Hematopoietic multipotent progenitor cell (in vitro differentiated cells): ENCODE results near the gene EMSY. TPM values are rescaled to one million over a fixed set of nuclear protein-coding genes. Genes with fewer than 3 reads are reported as not detected.

Source experiments
- DNase-seq, 3 donors: peaks; one replicate each; pipeline ENCODE4 v3.0.0-alpha.2; 2011 to 2015; ENCODE audit warnings: low read depth in 2 of 3, low spot score in 2 of 3
- total RNA-seq: library from RNA; depleted of rRNA; stranded (reverse); fragments of >200 nt; gene quantifications from one replicate; pipeline ENCODE4 v1.2.3, GENCODE V29; 2012

Gene EMSY
- total RNA-seq, 1 donor = 27.7 TPM

DNA sequence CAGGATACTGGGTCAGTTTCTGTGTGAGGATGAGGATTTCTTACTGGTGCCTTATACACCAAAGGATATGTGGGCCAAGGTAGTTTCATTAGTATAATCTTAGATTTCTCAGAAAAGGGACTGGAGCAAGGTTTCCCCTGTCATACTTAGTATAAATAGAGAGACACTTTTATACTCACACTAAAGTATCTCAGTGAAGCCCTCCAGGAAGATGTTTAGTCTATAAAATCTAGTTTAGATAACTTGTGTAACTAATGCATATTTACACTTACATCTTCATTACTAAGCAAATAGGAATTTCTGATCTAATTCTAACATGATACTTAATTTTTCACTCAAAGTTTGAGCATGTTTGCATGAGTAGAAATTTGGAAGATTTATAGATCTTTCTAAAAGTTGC lies 11.1 kb downstream of the EMSY start:
- no peak for DNase-seq

DNA sequence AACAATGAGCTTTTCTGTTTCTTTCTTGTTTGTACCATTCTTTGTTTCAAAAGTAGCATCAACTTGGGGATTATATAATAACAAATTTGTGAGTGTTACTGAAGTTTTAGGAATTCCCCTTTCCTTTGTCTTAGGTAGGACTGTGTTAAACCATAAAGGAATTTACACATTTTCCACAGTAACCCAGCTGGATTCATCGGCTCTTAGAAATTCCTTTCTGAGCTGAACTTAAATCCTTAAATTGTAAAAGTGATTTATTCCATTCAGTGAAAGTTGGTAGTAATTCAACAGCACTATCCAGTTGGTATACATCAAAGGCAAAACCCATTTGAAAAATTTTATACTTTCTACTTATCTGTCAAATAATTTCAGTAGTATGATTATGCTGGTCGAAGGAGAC lies 11.8 kb downstream of the EMSY start:
- no peak for DNase-seq

DNA sequence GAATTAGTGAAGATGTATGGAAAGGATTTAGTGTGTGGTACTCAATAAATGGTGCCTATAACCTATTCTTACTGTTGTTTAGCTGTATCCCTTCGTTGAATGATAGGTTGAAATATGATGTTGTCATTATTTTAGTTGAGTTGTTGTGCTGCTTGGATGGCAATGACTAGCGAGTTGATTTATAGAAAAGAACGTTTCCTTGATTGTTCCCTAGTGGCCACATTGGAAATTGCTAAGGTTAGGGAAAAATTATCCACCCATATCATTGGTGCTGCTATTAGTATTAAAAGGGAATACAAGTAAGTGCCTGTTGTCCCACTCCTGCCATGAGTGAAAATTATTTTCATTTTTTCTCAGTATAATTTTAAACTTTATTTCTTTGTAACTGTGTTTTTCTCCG lies 14.5 kb downstream of the EMSY start:
- DNase-seq = peak in 1 of 3 donors; percentile 9

DNA sequence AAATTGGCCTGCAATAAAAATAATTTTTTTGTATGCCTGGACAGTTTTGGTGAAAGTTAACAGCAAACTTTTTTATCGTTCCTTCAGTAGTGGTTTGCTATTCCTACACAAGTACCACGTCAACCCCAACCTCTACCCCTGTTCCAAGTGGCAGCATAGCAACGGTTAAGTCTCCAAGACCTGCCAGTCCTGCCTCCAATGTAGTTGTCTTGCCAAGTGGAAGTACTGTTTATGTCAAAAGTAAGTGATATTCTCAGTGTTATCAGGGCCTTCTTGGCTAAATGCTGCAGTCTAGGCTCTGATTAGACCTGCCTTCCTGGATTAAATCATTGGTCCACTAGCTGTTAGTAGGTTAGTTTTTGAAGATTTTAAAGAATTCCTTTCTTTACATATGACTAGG lies 15.0 kb downstream of the EMSY start:
- DNase-seq = no peak

DNA sequence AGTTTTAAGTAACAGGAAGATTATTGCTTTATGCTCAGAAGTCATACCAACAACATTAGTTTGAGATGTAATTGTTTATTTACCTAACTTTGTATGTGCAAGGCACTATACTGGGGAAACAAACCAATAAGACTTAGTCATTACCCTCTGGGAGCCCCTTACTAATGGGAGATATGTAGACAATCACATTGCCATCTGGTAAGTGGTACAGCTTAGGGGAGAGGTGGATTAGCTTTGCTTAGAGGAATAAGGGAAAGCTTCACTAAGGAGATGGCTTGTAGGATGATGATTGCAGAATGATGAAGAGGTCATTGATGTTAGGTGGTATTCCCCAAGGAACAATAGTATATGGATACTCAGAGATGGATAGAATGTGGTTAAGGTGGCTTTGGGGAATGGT lies 17.5 kb downstream of the EMSY start:
- DNase-seq = no peak

DNA sequence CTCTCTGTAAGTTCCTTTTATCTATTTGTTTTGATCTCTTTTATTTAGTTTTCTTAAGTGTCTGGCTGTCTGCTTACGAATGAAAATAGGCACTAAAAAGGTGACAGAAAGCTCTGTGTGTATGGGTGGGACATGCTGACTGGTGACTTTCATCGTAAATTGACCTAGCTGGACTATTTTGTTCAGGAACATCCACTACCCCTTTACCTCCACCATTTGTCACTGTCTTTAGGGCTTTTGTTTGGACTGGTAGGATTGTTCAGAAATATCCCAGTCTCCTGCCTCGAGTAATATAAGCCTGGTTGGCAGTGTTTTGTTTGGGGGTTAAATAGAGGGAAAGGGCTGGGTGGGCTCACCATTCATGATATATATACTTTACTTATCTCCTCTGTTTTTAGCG lies 20.9 kb downstream of the EMSY start:
- DNase-seq = no peak

DNA sequence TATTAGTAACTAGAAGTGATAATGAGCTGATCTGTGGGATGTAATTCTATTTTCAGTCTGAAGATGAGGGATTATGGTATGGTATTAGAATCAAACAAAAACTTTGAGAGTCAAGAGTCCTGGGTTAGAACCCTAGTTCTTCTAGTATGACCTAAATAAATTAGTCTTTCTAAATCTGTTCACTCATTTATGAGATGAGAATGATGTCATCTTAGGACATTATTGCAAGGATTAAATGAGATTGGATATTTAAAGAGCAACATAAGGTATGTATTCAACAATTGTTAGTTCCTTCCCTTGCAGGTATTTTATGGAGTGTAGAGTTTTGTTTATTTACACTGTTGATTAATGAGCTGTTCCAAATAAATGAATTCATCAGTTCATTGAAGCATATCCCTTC lies 21.8 kb downstream of the EMSY start:
- DNase-seq = no peak

DNA sequence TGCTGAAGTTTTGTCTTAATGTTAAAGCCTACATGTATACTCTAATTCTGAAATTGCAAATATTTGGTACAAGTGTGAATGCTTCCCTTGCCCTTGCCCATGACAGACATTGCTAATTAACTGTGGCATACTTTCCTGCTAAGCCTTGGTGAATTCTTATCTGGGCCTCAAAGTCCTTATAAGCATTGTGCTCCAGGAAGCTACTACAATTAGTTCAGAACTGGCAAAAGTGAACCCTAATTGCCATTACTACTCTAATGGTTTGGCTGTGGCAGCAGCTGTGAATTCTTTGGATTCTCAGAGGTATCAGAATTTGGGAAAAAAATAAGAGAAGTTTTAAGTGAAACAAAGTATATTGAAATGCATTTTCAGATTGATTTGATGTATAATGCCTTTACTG lies 24.3 kb downstream of the EMSY start:
- DNase-seq = no peak

DNA sequence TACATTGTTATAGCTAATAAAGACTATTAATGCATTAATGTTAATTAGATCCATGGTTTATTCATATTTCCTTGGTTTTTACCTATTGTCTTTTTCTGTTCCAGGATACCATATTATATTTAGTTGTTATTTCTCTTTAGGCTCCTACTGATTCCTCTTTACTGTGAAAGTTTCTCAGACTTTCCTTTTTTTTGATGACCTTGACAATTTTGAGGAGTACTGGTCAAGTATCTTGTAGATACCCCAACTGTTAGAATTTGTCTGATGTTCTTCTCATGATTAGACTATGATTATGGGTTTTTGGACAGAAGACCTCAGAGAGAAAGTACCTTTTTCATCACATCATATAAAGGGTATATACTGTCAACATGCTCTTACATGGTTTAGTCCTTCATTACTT lies 26.6 kb downstream of the EMSY start:
- DNase-seq = no peak

DNA sequence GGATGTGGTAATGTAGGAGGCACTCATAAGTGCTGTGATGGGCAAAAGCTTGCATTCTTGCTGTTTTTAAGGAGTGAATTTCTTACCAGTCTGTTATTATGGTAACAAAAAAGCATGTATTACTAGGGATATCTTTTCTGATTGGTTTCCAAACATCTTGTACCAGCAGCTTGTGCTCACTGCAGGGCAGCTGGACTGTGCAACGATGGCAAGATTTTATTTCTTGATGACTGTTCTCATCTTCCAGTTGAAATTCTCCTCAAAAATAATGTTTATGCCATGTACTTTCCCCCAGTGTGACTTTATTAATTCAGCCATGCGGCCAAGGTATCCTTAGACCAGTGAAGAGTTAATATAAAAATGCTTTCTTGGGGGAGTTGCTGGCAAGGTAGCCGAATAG lies 35.4 kb downstream of the EMSY start:
- DNase-seq = no peak

DNA sequence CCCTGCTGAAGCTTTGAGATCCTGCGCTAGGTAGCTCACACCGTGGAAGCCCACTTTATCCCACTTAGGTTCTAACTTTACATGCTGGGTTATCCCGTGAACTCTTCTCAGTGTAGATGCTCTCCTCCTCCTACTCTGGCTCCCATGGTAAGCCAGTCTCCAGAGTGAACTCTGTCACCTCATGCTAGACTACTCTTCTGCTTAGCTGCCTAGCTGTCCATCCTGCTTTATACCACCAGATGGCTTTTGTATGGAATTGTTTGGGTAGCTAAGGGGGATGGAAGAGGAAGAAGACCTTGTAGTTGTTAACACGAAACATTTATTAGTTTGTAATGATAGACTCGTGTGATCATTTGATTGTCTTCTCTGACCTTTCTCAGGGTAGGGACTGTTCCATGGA lies 46.8 kb downstream of the EMSY start:
- DNase-seq = no peak

DNA sequence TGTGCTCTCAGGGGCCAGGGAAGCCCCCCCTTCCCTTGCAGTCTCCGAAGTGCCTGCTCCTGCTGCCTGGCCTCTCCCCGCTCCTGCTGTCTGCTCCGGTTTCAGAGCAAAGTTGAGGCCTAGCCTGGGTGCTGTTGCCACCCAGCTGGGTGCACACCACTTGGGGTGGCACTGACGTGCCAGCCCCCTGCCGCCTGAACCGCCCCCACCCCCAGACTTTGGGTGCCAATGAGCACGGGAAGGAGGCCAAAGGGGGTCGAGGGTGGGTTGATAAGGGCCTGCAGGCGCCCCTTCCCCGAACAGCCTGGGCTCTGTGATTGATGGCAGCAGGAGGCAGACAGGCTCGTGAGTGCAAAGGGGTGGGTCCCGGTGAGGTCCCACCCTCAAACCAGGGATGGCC lies 48.2 kb downstream of the EMSY start:
- no peak for DNase-seq

DNA sequence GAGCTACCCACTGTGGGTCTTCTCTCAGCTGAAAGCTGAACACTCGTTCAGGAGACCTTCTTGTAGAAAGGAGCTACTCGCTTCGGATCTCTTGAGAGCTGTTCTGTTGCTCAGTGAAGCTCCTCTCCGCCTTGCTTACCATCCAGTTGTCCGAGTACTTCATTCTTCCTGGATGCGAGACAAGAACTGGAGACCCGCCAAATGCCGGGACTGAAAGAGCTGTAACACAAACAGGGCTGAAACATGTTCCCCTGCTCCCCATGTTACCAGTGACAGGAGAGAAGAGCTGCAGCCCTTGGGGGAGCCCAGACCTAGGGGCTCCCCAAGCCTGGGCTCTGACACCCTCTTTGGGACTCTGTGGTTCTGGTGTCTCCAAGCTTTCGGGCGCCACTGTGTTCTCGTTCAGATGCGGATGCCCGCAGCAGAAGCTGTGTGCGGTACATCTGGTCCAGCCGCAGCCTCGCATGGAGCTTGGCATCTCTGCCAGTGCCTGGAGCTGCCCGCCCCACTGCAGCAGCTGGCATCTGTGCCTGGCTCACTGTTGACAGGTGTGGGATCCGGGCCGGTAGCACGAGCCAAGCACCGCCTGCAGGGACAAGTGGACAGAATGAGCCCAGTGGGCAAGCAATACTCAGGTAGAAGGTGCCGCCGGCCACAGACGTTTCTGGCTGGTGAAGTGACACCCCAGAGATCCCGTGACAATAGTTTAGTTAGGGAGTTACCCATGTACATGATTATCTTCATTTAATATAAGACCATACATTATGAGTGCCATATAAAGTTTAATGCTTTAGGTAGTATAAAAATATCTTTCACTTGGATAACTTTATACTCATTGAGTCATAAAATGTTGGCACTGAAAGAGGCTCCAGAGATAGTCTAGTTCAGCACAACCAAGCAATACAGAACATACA lies 49.1 kb downstream of the EMSY start:
- DNase-seq = no peak

DNA sequence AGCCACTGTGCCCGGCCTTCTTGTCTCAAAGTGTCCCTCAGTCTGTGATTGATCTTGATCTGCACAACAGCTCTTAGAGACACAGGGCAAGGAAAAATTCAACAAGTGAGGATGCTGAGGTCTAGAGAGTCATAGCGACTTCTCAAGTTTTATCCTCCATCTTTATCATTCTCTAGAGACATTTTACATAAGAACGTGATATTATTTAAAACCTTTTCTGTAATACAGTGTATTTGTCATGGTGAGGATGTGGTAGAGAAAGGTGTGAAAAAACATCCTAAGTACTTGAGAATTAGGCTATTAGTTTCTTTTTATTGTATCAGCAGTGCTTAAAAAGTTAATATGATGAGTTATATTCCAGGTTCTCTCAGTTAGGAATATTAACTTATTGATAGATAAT lies 50.2 kb downstream of the EMSY start:
- no peak for DNase-seq

DNA sequence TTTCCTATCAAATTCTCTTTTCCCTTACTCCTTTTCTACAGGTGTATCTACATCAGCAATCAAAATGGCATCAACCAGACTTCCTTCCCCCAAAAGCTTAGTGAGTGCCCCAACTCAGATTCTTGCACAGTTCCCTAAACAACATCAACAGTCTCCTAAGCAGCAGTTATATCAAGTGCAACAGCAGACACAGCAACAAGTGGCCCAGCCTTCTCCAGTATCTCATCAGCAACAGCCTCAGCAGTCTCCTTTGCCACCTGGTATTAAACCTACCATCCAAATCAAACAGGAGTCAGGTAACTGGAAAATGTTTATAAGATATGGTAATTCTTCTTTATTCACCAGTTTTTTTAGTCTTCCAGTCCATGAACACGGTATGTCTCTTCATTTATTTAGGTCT lies 51.4 kb downstream of the EMSY start:
- no peak for DNase-seq

DNA sequence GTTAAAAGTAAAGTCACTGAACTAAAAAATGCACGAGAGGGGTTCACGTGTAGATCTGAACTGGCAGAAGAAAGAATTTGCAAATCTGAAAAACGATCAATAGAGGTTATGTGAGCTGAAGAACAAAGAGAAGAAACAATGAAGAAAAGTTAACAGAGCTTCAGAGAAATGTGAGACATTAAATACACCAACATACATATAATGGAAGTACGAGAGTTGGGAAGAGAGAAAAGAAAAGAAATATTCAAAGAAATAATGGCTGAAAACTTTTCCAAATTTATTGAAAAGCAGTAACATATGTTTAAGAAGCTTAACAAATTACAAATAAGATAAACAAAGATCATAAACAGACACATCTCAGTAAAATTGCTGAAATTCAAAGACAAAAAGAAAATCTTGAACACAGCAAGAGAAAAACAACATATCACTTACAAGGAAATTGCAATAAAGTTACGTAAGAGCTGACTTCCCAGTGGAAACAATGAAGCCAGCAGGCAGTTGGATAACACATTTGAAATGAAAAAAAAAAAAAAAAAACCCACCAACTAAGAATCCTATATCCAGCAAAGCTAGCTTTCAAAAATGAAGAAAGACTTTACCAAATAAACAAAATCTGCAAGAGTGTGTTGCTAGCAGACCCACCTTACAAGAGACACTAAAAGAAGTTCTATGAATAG lies 56.8 kb downstream of the EMSY start:
- DNase-seq = peak in 1 of 3 donors; percentile 24

DNA sequence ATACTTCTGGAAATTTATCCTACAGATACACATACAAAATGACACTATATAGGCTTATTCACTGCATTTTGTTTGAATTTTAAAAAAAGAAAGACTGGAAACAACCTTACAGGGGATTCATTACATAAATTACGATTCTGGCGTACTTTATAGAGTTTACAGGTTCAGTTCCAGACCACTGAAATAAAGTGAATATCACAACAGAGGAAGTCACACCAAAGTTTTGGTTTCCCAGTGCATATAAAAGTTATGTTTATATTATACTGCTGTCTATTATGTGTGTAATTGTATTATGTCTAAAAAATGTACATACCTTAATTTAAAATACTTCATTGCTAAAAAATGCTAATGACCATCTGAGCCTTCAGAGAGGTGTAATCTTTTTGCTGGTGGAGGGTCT lies 62.0 kb downstream of the EMSY start:
- no peak for DNase-seq

DNA sequence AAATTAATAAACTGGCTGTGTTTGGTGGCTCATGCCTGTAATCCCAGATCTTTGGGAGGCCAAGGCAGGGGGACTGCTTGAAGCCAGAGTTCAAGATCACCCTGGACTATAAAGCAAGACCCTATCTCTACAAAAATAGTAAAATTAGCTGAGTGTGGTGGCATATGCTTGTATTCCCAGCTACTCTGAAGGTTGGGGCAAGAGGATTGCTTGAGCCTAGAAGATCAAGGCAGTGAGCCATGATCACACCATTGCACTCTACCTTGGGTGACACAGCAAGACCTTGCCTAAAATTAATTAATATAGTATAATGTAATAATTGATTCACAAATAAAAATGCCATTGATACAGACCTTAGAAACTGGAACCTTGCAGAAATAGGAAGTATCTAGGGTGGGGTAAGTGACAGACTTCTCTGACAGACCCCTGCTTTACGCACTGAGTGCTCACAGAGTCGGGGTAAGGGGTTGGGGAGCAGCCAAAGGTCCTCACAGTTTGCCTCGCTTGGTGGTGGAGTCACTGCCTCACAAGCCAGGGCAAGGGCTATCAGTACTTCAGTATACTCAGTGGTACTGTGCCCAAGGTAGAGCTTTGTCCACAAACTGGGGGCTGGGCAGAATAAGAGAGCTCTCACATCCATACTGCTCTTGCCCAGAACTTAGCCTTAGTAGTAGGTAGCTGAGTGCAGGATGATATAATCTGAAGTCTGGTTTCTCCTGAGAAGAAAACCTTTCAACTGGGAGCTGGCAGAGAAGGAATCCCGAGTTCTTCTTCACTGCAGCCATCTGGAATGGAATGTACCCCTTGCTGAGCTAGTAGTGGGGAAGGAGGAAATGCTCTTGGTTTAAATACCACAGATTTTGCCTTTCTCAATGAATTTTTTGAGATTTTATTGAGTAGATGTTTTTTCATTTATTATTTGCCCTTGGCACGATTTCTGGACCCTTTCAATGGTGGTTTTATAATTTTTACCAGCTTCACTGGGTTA lies 65.5 kb downstream of the EMSY start:
- DNase-seq = no peak

DNA sequence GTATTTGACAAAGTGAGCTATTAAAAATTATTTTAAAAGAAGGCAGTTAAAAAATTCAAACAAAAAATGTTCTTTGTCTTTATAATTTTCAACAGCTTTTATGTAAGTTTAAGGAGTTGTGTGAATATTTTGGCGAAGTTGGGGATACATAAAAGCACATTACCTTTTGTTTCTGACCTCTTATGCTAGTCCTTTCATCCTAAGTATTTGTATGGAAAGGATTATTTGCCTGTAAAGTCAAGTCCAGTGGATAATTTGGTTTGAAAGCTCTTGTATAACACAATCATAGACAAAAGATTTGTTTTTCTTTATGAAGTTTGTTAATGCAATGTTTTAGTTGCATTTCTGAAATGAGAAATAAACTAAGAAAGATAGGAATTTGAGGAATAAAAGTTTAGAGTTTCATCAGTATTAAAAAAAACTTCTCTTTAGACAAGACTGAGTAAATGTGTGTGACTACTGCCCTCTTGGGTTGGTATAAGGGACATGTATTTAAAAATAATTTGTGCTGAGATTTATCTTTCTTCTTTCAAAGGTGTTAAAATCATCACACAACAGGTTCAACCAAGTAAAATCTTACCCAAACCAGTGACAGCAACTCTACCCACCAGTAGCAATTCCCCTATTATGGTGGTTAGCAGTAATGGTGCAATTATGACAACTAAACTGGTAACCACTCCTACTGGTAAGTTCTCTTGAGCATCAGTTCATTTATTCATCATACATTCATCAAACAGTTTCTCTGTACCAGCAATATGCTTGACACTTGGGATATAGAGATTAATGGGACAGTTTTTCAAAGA lies 68.2 kb downstream of the EMSY start:
- DNase-seq = peak in 2 of 3 donors; percentile 36 to 57

DNA sequence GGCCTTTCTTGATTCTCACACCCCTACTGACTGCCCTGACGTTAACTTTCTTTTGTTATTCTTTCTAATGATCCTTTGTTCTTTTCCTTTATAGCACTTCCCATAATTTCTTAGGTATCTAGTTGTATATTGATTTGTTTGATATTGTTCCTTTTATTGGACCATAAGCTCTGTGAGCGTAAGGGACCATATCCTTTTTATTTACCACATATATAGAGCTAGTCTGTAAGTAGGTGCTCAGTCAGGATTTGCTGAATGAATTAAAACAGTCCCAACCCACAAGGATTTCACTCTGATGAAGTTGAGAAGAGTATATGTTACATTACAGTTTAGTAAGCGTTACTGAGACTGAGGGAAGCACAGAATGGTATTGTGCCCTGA lies 68.8 kb downstream of the EMSY start:
- DNase-seq = no peak
